Psoas muscle (tissue), 8 donors: ENCODE measurements around the gene CSNK2A3. TPM values are rescaled to one million over a fixed set of nuclear protein-coding genes. Genes with fewer than 3 reads are reported as not detected.
"Not testable (repeated sequence)": the region's sequence is repeated elsewhere in the genome, so short reads cannot be mapped to it uniquely, and the experiment has no call there.

Experiments
- ATAC-seq, 4 donors: fragments of 200-7000 bp; cut with Tn5 transposase; one replicate each; pipeline ENCODE4 v1.9.1; 2020; ENCODE audit warnings: moderate library complexity in 3 of 4, mild to moderate bottlenecking in 2 of 4
- DNase-seq, 2 donors: peaks; one replicate each; pipeline ENCODE4 v3.0.0-alpha.2; 2020
- H3K27ac ChIP-seq: fragments of 200-600 bp; one replicate; pipeline ENCODE4 v1.8.0; 2022
- H3K27me3 ChIP-seq, 3 donors: fragments of 200-600 bp in 1 of 3; one replicate each; pipeline versions ENCODE4 v1.6.1 to v1.8.0; 2013 to 2022; ENCODE audit warnings: low read length in 2 of 3, mild to moderate bottlenecking in 2 of 3, moderate library complexity in 1 of 3; ENCODE audit not compliant: insufficient read depth in 3 of 3
- H3K36me3 ChIP-seq, 2 donors: fragments of 200-600 bp in 1 of 2; one replicate each; pipeline versions ENCODE4 v1.6.1 to v1.8.0; 2013 to 2022; ENCODE audit warnings: low read depth in 1 of 2, mild to moderate bottlenecking in 1 of 2, moderate library complexity in 1 of 2; ENCODE audit not compliant: insufficient read depth in 1 of 2
- H3K4me1 ChIP-seq: fragments of 200-600 bp; one replicate; pipeline ENCODE4 v1.8.0; 2022
- H3K4me3 ChIP-seq: fragments of 200-600 bp; one replicate; pipeline ENCODE4 v1.8.0; 2022; ENCODE audit warnings: mild to moderate bottlenecking
- H3K9me3 ChIP-seq: fragments of 200-600 bp; one replicate; pipeline ENCODE4 v1.8.0; 2022
- WGBS, 3 donors: extraction: QIAGEN DNeasy Blood & Tissue Kit; methylation state at CpG; one replicate each; pipeline versions ENCODE4 v1.1.6 to v1.1.7; 2013; 5-methylcytosine and 5-hydroxymethylcytosine counted together
- intact Hi-C, 2 donors: fragments of 100-400 bp; cut with DNase I; formaldehyde crosslinking; loops; one replicate each; pipeline versions ENCODE4 v1.11.0 to v1.14.2; 2022
- long read RNA-seq, 2 donors: library from polyadenylated mRNA; unstranded; transcript quantifications; one replicate each; pipeline ENCODE4 v2.0.0, GENCODE V29; 2021
- polyA plus RNA-seq, 3 donors: library from polyadenylated mRNA; stranded (reverse); fragments of 200-250 nt; gene quantifications; one replicate each; pipeline ENCODE4 v1.2.3, GENCODE V29; 2013
- total RNA-seq, 4 donors: library from RNA; stranded (reverse); fragmentation: NEBNext Ultra II Directional in 2 of 4; extraction: Animal tissue kit (Norgen Biotek cat#: 25700) in 2 of 4; gene quantifications; one replicate each; pipeline versions ENCODE4 v1.2.1 to v1.2.4, GENCODE V29; 2021 to 2023
- TF ChIP-seq, protein P1 (sequence below): fragments of 200-600 bp; IDR thresholded peaks from one replicate; pipeline ENCODE4 v1.8.0; 2022; ENCODE audit warnings: antibody characterized with exemption
- donor health status: healthy with polysubstance abuse.
- donor health status: DM: no; HTN: no; CAD: no; lungs with moderate emphysema.
- donor health status: Bipolar disorder and iron deficiency.
- donor health status: healthy.
- donor health status: DM: yes; HTN: yes; CAD: no.
- donor health status: DM: no; HTN: no; CAD: no.
- donor health status: DM: no; HTN: no; CAD: no.
- donor health status: DM: yes; HTN: yes; CAD: no.

Gene CSNK2A3
- total RNA-seq, result 1 to 10 TPM in 2 of 4 donors, under 1 TPM in 1, not detected in 1; 0.52 to 2.0 (median 1.2) TPM
- polyA plus RNA-seq, result 1 to 10 TPM in 2 of 3 donors, under 1 TPM in 1; 0.86 to 1.6 (median 1.5) TPM
- long read RNA-seq, donor 1, result 0 reads
- long read RNA-seq, donor 2, result 0 reads

DNA sequence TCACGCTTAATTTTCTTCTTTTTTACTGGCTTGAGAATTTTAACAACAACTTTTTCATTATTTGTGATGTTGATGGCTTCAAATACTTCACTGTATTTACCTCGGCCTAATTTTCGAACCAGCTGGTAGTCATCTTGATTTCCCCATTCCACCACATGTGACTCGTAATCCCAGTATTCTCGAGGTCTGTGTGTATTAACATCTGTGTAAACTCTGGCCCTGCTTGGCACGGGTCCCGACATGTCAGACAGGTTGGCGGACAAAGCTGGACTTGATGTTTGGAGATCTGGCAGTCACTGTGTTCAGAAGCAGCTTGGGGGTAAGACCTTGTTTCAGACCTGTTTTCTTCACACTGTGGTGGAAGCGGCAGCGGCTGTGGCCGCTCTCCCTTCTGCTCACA is at the start of gene CSNK2A3:
TSS of gene CSNK2A3 (minus strand) at position 373 of the 400 bp plus-strand sequence. CDS start at position 242, 131 bp downstream.
- H3K27me3 ChIP-seq, H3K27ac ChIP-seq, H3K36me3 ChIP-seq, DNase-seq, H3K4me1 ChIP-seq, H3K4me3 ChIP-seq, H3K9me3 ChIP-seq, intact Hi-C loops: not testable (repeated sequence)
- WGBS, 3 donors, result 70 to 88% (median 81%) methylated on average over 9 to 11 of the region's 11 CpGs
- peak in 1 of 4 donors; percentile 48 for ATAC-seq

DNA sequence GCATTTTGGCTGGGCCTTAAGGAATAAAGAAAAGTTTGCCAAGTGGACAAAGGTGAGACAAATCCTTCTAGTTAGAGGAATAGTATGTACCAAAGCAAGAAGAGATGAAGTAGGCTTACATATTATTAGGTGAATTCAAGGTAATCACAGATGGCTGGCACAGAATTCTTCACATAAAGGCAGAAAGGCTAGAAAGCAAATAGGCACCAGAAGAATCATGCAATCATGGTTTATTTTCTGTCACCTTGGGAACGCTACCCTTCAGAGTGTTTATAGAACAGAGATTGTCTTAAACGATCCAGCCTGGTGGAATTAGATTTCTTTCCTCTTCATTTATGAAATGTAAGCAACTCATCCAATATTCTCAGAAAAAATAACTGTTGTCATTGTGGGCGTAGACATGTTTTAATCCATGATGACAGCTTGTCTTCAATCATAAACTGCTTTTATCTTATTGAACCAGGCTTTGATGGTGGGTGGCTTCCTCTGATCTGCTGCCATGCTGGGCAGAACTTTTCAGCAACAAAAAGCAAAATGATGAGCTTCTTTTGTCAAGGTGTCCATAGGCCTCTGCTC is 49.0 kb upstream of the CSNK2A3 start:
- TF ChIP-seq, protein P1, sequence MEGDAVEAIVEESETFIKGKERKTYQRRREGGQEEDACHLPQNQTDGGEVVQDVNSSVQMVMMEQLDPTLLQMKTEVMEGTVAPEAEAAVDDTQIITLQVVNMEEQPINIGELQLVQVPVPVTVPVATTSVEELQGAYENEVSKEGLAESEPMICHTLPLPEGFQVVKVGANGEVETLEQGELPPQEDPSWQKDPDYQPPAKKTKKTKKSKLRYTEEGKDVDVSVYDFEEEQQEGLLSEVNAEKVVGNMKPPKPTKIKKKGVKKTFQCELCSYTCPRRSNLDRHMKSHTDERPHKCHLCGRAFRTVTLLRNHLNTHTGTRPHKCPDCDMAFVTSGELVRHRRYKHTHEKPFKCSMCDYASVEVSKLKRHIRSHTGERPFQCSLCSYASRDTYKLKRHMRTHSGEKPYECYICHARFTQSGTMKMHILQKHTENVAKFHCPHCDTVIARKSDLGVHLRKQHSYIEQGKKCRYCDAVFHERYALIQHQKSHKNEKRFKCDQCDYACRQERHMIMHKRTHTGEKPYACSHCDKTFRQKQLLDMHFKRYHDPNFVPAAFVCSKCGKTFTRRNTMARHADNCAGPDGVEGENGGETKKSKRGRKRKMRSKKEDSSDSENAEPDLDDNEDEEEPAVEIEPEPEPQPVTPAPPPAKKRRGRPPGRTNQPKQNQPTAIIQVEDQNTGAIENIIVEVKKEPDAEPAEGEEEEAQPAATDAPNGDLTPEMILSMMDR, result no peak
- H3K27me3 ChIP-seq, result no peaks in the 10 kb centered on the region
- DNase-seq, result no peak
- H3K4me1 ChIP-seq, result peaks cover 3% of the 10 kb centered on the region
- ATAC-seq, result no peak
- WGBS, 3 donors, result 83 to 90% (median 90%) methylated on average over 3 of the region's 3 CpGs
- H3K4me3 ChIP-seq, result no peak overlapping the region
- no peaks in the 10 kb centered on the region for H3K36me3 ChIP-seq
- intact Hi-C loops, result loop anchor here (10.0 kb wide), 2 partner anchors 373 to 383 kb away; no protein-coding TSS in a partner anchor
- no peak overlapping the region for H3K27ac ChIP-seq
- no peaks in the 10 kb centered on the region for H3K9me3 ChIP-seq

DNA sequence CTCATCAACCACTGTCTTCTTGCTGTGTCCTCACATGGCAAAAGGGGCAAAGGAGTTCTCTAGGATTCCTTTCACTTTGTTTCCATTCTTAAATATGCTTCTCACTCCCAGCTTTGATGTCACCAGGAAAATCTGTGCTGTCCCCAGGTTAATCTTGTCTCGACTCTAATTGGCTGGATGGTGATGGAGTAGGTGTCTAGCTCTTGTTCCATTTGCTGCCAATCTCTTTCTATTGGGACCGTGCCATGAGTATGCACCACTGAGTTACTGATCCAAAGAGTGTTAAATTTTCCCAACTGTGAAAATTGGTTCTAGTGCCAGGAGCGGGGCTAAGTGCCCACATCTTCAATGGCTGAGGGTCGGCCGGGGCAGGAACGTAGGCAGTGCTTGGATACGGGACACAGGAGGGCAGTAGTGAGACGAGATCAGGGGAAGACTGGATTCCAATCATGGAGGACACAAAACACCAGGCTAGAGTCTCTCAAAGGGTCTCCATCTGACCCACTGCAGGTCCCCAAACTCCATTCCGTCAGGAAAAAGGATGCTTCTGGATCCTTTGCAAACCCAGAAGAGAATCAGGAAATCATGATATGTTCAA is 47.7 kb upstream of the CSNK2A3 start:
- H3K9me3 ChIP-seq, result no peaks in the 10 kb centered on the region

DNA sequence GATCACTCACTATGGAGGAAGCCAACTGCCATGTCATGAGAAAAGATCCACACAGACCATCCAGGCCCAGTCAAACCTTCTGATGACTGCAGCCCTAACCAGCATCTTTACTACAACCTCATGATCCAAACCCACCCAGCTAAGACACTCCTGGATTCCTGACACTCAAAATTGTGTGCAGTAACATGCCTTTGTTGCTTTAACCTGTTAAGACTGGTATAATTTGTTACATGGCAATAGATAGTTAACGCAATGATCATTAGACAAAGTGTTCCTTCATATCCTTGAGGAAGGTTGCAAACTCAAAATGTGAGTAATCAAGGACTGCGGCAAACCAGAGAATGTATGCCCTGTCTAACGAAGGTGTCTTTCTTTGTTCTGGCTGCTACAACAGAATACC is 47.1 kb upstream of the CSNK2A3 start:
- ATAC-seq, result no peak
- intact Hi-C loops, result loop anchor here (10.0 kb wide), 2 partner anchors 375 to 385 kb away; no protein-coding TSS in a partner anchor
- TF ChIP-seq, protein P1, result no peak
- H3K4me3 ChIP-seq, result no peak overlapping the region
- H3K27me3 ChIP-seq, result no peaks in the 10 kb centered on the region
- H3K27ac ChIP-seq, result no peak overlapping the region
- DNase-seq, result no peak
- no peaks in the 10 kb centered on the region for H3K9me3 ChIP-seq
- H3K36me3 ChIP-seq, result no peaks in the 10 kb centered on the region
- H3K4me1 ChIP-seq, result peaks cover 3% of the 10 kb centered on the region
- 97 to 99% (median 99%) methylated on average over 3 of the region's 3 CpGs for WGBS, 3 donors

More for the DNA sequence above, 47.7 kb upstream of the CSNK2A3 start:
- TF ChIP-seq, protein P1, result peak; percentile 17
- Histone ChIP-seq H3K27me3 (no peaks in the 10 kb centered on the region), H3K27ac (no peak overlapping the region), H3K36me3 (no peaks in the 10 kb centered on the region), H3K4me3 (no peak overlapping the region), H3K4me1 (peaks cover 3% of the 10 kb centered on the region)
- WGBS, 3 donors, result 64 to 82% (median 66%) methylated on average over 9 of the region's 9 CpGs
- DNase-seq (no peak), ATAC-seq (peak in 2 of 4 donors; percentile 39 to 51)
- intact Hi-C loops, result loop anchor here (10.0 kb wide), 2 partner anchors 374 to 384 kb away; no protein-coding TSS in a partner anchor

DNA sequence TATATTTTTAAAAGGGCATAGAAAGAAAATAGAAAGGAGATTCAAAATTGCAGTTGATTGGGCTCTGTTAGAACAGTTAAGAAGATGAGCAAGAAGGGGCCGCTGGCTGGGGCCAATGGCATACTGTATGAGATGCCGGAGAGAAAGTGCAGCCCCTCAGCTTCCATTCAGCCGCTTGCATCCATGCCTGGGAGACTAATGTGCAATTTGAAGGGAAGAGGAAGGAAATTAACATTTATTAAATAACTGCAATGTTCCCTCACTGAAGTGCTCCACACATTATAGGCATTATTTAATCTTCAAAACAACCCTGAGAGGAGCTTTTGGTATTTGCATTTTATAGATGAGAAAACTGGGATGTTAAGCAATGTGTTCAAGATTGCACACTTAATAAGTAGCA is 44.7 kb upstream of the CSNK2A3 start:
- DNase-seq (no peak), ATAC-seq (no peak)
- intact Hi-C loops, result no loop called here
- 98 to 100% (median 98%) methylated on average over 3 of the region's 3 CpGs for WGBS, 3 donors
- Histone ChIP-seq H3K4me1 (no peaks in the 10 kb centered on the region), H3K36me3 (no peaks in the 10 kb centered on the region), H3K27me3 (no peaks in the 10 kb centered on the region), H3K9me3 (no peaks in the 10 kb centered on the region), H3K4me3 (no peak overlapping the region), H3K27ac (no peak overlapping the region)
- TF ChIP-seq, protein P1, result no peak
